Chondrocyte (in vitro differentiated cells): ENCODE results near the gene NPLOC4. TPM values are rescaled to one million over a fixed set of nuclear protein-coding genes. Genes with fewer than 3 reads are reported as not detected.
"Not testable (repeated sequence)": the region's sequence is repeated elsewhere in the genome, so short reads cannot be mapped to it uniquely, and the experiment has no call there.

Experiments
- DNase-seq: peaks from one replicate; pipeline ENCODE4 v3.0.0; 2021; ENCODE audit warnings: mixed read lengths, low spot score
- H3K27ac Mint-ChIP-seq: one replicate; pipeline ENCODE4 v1.8.0; 2021; ENCODE audit warnings: mild to moderate bottlenecking, moderate library complexity, mixed read lengths; ENCODE audit not compliant: unreplicated experiment
- H3K27me3 Mint-ChIP-seq: 2 replicates; pipeline ENCODE4 v1.8.0; 2021; ENCODE audit warnings: low read depth, mixed read lengths
- H3K36me3 Mint-ChIP-seq: 2 replicates; pipeline ENCODE4 v1.8.0; 2021; ENCODE audit warnings: low read depth, mixed read lengths
- H3K4me1 Mint-ChIP-seq: 2 replicates; pipeline ENCODE4 v1.8.0; 2021; ENCODE audit warnings: low read depth, mild to moderate bottlenecking, mixed read lengths
- H3K4me3 Mint-ChIP-seq: one replicate; pipeline ENCODE4 v1.8.0; 2021; ENCODE audit warnings: mild to moderate bottlenecking, moderate library complexity, mixed read lengths; ENCODE audit not compliant: unreplicated experiment
- H3K9me3 Mint-ChIP-seq: 2 replicates; pipeline ENCODE4 v1.8.0; 2021; ENCODE audit warnings: low read depth, mixed read lengths
- total RNA-seq: library from RNA; stranded (reverse); gene quantifications from 3 replicates; pipeline ENCODE4 v1.2.1, GENCODE V29; 2021
- TF ChIP-seq, protein P1 (sequence below): fragments of 200-600 bp; sonication (generic); IDR thresholded peaks from 2 replicates; pipeline ENCODE4 v1.5.0; 2021; ENCODE audit warnings: antibody characterized with exemption, mild to moderate bottlenecking, moderate library complexity

Gene NPLOC4
- total RNA-seq, 1 donor from 2014 or later: 110 TPM

DNA sequence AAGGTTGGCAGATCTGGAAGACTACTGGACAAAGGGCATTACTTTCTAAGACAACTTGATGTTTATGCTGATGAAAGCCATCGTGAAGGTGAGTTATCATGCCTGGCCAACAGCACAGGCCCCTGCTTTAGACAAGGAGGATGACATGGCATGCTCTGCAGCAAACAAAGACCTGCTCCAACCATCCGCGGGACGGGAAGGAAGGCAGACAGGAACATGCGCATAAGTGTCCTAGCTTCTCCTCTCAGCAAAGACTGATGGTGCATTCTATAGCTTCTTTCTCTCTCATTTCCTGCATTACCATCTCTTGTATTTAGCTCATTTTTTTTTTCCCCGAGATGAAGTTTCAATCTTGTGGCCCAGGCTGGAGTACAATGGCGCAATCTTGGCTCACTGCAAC lies 5.4 kb downstream of the NPLOC4 start:
- Mint-ChIP-seq H3K4me3 (no peak overlapping the region), H3K9me3 (no peaks in the 10 kb centered on the region), H3K4me1 (peaks cover 19% of the 10 kb centered on the region), H3K27ac (no peak overlapping the region), H3K36me3 (peaks cover 17% of the 10 kb centered on the region), H3K27me3 (no peaks in the 10 kb centered on the region)
- DNase-seq: no peak
- TF ChIP-seq, protein P1, sequence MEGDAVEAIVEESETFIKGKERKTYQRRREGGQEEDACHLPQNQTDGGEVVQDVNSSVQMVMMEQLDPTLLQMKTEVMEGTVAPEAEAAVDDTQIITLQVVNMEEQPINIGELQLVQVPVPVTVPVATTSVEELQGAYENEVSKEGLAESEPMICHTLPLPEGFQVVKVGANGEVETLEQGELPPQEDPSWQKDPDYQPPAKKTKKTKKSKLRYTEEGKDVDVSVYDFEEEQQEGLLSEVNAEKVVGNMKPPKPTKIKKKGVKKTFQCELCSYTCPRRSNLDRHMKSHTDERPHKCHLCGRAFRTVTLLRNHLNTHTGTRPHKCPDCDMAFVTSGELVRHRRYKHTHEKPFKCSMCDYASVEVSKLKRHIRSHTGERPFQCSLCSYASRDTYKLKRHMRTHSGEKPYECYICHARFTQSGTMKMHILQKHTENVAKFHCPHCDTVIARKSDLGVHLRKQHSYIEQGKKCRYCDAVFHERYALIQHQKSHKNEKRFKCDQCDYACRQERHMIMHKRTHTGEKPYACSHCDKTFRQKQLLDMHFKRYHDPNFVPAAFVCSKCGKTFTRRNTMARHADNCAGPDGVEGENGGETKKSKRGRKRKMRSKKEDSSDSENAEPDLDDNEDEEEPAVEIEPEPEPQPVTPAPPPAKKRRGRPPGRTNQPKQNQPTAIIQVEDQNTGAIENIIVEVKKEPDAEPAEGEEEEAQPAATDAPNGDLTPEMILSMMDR: no peak

DNA sequence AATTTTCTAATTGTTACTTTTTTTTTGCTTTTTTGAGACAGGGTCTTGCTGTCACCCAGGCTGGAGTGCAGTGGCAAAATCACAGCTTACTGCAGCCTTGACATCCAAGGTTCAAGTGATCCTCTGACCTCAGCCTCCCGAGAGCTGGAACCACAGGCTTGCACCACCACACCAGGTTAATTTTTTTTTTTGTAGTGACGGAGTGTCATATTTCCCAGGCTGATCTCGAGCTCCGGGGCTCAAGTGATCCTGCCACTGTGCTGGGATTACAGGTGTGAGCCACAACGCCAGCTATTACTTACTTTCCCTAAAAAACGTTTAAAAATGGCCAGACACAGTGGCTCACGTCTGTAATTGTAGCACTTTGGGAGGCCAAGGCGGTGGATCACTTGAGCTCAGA lies 6.6 kb downstream of the NPLOC4 start:
- H3K9me3 Mint-ChIP-seq: no peaks in the 10 kb centered on the region
- peaks cover 8% of the 10 kb centered on the region for H3K4me1 Mint-ChIP-seq
- no peaks in the 10 kb centered on the region for H3K27me3 Mint-ChIP-seq
- no peak for DNase-seq
- TF ChIP-seq, protein P1: no peak
- H3K36me3 Mint-ChIP-seq: peaks cover 25% of the 10 kb centered on the region
- H3K27ac Mint-ChIP-seq: no peak overlapping the region
- H3K4me3 Mint-ChIP-seq: no peak overlapping the region

DNA sequence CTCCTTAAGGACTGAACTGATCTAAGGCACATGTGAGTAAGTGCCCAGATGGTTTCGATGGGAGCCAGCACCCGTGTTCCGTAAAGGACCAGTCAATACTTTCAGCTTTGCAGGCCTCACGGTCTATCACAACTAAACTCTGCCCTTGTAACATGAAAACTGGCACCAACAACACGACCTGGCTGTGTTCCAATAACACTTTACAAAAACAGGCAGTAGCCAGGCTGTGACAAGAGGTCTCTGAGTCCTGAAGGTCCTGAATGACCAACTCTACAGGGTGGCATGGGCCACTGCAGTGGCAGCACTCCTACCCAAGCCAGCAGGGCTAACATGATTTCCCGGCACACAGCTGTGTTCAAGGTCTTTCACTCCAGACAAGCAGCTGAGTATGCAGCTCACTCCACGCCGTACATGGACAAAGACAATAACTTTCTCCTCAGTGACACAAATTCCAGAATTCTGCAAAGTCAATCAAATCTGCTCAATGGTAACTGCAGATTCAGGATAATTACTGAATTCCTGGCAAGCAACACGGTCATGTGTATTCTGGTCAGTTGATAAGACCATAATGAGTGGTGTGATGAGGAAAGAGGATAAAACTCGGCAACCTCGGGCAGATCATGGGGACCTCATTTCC lies 15.3 kb downstream of the NPLOC4 start:
- Mint-ChIP-seq H3K36me3 (peaks cover 50% of the 10 kb centered on the region), H3K4me3 (no peak overlapping the region), H3K27me3 (no peaks in the 10 kb centered on the region), H3K27ac (no peak overlapping the region), H3K4me1 (no peaks in the 10 kb centered on the region), H3K9me3 (no peaks in the 10 kb centered on the region)
- TF ChIP-seq, protein P1: no peak
- DNase-seq: no peak

DNA sequence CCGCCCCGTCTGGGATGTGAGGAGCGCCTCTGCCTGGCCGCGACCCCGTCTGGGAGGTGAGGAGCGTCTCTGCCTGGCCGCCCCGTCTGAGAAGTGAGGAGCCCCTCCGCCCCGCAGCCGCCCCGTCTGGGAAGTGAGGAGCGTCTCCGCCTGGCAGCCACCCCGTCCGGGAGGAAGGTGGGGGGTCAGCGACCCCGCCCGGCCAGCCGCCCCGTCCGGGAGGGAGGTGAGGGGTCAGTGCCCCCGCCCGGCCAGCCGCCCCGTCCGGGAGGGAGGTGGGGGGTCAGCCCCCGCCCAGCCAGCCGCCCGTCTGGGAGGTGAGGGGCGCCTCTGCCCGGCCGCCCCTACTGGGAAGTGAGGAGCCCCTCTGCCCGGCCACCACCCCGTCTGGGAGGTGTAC lies 18.6 kb downstream of the NPLOC4 start:
- H3K4me3 Mint-ChIP-seq, DNase-seq, H3K27ac Mint-ChIP-seq, H3K27me3 Mint-ChIP-seq, H3K9me3 Mint-ChIP-seq: not testable (repeated sequence)
- H3K4me1 Mint-ChIP-seq: peaks cover 24% of the 10 kb centered on the region
- peaks cover 36% of the 10 kb centered on the region for H3K36me3 Mint-ChIP-seq

DNA sequence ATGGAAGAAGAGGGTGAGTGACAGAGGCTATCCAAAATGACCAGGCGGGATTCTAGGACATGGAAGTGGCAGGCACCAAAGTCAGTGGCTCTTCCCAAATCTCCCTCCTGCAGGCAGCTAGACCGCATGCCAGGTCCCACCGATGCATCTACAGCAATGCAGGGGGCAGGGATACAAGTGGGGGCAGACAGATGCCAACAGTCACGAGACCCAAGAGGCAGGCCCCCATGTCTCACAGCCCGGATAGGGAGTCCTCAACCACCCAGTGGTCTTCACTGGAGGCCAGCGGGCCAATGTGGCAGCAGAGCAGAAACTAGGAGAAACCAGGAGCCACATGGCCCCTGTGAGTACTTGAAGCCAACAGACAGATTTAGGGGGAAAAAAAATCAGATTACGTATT lies 20.0 kb downstream of the NPLOC4 start:
- Mint-ChIP-seq H3K4me1 (peaks cover 24% of the 10 kb centered on the region), H3K27me3 (no peaks in the 10 kb centered on the region), H3K36me3 (peaks cover 34% of the 10 kb centered on the region), H3K4me3 (no peak overlapping the region), H3K9me3 (no peaks in the 10 kb centered on the region), H3K27ac (no peak overlapping the region)
- TF ChIP-seq, protein P1: no peak
- no peak for DNase-seq

DNA sequence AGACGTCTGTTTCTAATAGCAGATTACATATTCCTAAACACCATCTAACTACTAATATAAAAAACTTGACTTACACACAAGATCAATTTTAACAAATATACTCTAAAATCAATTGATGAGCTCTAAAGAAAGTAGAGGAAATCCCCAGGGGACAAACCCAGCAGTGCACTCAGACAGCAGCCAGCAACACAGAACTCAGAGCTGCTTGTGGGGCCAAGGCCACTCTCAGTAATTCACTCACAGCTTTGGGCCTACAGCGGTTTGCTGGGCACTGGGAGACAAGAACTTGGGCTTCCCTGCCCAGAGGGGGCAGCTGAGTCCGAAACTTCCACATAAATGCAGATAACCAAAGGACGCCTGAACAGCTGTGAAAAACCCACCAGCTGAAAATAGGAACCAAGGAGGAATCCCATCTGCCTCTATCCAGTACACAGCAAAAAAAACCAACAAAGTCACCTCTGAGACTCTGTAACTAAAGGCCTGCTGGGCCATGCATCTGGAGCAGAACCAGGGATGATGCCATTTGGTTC lies 21.4 kb downstream of the NPLOC4 start:
- Mint-ChIP-seq H3K4me3 (no peak overlapping the region), H3K9me3 (no peaks in the 10 kb centered on the region), H3K27me3 (no peaks in the 10 kb centered on the region), H3K27ac (peak overlapping the region; percentile 94), H3K4me1 (peaks cover 24% of the 10 kb centered on the region), H3K36me3 (peaks cover 20% of the 10 kb centered on the region)
- TF ChIP-seq, protein P1: no peak
- DNase-seq: no peak
